HCT116 (cell line): ENCODE data around the gene COG1.

Source experiments
- CTCF ChIP-seq, 3 experiments: fragments of 200-600 bp in 1 of 3; sonication (generic) in 1 of 3; IDR thresholded peaks in 2 of 3; conservative IDR thresholded peaks in 1 of 3; 2 replicates each; pipeline ENCODE4 v1.5.1; 2012 to 2017; ENCODE audit warnings: low read depth in 2 of 3, low read length in 2 of 3, antibody characterized with exemption in 1 of 3, borderline replicate concordance in 1 of 3, control low read depth in 1 of 3, mild to moderate bottlenecking in 1 of 3, mixed read lengths in 1 of 3, mixed run types in 1 of 3, moderate library complexity in 1 of 3; ENCODE audit not compliant: insufficient read depth in 1 of 3
- POLR2A ChIP-seq: IDR thresholded peaks from 2 replicates; pipeline ENCODE4 v1.7.0; 2011; ENCODE audit warnings: borderline replicate concordance; ENCODE audit not compliant: insufficient read depth, insufficient read length; ENCODE audit errors: extremely low read depth
- POLR2AphosphoS5 ChIP-seq: IDR thresholded peaks from 2 replicates; pipeline ENCODE4 v1.6.1; 2011; ENCODE audit warnings: mild to moderate bottlenecking, low read depth, low read length, moderate library complexity
- YY1 ChIP-seq: IDR thresholded peaks from 2 replicates; pipeline ENCODE4 v1.6.1; 2011; ENCODE audit warnings: low read length, low read depth, moderate library complexity, mild to moderate bottlenecking; ENCODE audit not compliant: insufficient replicate concordance; ENCODE audit errors: extremely low read depth
- ZFX ChIP-seq: fragments of 450-650 bp; IDR thresholded peaks from 2 replicates; pipeline ENCODE4 v1.6.1; 2017

GRCh38 chr17:73186283-73187050, 6.4 kb upstream of the COG1 start:
- TF ChIP-seq CTCF (IDR thresholded peaks at IDR 0.05 in 2 of 3, conservative IDR thresholded peaks at IDR 0.05 in 1 of 3; ENCODE audit: borderline replicate concordance in 1 of 3, insufficient read depth in 1 of 3, low read depth in 2 of 3, low read length in 2 of 3) (no peak), POLR2A (no peak), YY1 (no peak), POLR2AphosphoS5 (no peak), ZFX (no peak)
